ENCODE results near the gene TOR2A.

DNA sequence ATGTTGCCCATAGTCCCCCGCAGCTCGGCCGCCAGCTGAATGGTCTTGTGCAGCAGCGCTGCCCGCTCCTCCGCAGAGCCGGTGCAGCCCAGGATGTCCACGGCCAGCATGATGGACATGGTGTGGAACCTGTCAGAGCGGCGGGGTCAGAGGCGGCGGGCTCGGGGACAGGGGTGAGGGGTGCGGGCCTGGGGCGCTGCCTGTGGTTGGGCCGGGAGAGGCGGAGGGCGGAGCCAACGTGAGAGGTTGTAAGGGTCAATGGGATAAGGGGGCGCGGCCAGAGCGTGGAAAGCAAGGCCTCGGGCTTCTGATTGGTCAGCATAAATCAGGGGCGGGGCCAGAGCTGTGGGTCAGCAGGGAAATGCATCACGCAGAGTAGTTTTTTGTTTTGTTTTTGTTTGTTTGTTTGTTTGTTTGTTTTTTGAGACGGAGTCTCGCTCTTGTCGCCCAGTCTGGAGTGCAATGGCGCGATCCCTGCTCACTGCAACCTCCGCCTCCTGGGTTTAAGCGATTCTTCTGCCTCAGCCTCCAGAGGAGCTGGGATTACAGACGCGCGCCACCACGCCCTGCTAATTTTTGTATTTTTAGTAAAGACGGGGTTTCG, 6.8 kb upstream of the TOR2A start:
- TF ChIP-seq ETV6 (CRISPR knock-in tag; IDR thresholded peaks at IDR 0.05) (no peak), CBFB (CRISPR knock-in tag; IDR thresholded peaks at IDR 0.05; ENCODE audit: low read depth) (no peak), ZSCAN18 (CRISPR knock-in tag; IDR thresholded peaks at IDR 0.05) (no peak), ELF4 (CRISPR knock-in tag; IDR thresholded peaks at IDR 0.05; ENCODE audit: low read depth) (no peak), ZBTB21 (CRISPR knock-in tag; IDR thresholded peaks at IDR 0.05; ENCODE audit: borderline replicate concordance) (no peak), ZNF425 (CRISPR knock-in tag; conservative IDR thresholded peaks at IDR 0.05) (no peak), FOXJ3 (CRISPR knock-in tag; IDR thresholded peaks at IDR 0.05; ENCODE audit: borderline replicate concordance) (no peak), GABPB1 (CRISPR knock-in tag; IDR thresholded peaks at IDR 0.05) (no peak), E2F4 (CRISPR knock-in tag; IDR thresholded peaks at IDR 0.05; ENCODE audit: borderline replicate concordance, low read depth) (no peak)
- TF ChIP-seq, protein P1, sequence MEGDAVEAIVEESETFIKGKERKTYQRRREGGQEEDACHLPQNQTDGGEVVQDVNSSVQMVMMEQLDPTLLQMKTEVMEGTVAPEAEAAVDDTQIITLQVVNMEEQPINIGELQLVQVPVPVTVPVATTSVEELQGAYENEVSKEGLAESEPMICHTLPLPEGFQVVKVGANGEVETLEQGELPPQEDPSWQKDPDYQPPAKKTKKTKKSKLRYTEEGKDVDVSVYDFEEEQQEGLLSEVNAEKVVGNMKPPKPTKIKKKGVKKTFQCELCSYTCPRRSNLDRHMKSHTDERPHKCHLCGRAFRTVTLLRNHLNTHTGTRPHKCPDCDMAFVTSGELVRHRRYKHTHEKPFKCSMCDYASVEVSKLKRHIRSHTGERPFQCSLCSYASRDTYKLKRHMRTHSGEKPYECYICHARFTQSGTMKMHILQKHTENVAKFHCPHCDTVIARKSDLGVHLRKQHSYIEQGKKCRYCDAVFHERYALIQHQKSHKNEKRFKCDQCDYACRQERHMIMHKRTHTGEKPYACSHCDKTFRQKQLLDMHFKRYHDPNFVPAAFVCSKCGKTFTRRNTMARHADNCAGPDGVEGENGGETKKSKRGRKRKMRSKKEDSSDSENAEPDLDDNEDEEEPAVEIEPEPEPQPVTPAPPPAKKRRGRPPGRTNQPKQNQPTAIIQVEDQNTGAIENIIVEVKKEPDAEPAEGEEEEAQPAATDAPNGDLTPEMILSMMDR (IDR thresholded peaks at IDR 0.05): no peak
- TF ChIP-seq, protein P2, sequence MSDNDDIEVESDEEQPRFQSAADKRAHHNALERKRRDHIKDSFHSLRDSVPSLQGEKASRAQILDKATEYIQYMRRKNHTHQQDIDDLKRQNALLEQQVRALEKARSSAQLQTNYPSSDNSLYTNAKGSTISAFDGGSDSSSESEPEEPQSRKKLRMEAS (CRISPR knock-in tag; IDR thresholded peaks at IDR 0.05): no peak
- TF ChIP-seq, protein P3, sequence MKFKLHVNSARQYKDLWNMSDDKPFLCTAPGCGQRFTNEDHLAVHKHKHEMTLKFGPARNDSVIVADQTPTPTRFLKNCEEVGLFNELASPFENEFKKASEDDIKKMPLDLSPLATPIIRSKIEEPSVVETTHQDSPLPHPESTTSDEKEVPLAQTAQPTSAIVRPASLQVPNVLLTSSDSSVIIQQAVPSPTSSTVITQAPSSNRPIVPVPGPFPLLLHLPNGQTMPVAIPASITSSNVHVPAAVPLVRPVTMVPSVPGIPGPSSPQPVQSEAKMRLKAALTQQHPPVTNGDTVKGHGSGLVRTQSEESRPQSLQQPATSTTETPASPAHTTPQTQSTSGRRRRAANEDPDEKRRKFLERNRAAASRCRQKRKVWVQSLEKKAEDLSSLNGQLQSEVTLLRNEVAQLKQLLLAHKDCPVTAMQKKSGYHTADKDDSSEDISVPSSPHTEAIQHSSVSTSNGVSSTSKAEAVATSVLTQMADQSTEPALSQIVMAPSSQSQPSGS (CRISPR knock-in tag; IDR thresholded peaks at IDR 0.05; ENCODE audit: borderline replicate concordance, low read depth): no peak; the same call in 1 of the 2 replicates
